Measurements from ENCODE around the gene FLAD1.

DNA sequence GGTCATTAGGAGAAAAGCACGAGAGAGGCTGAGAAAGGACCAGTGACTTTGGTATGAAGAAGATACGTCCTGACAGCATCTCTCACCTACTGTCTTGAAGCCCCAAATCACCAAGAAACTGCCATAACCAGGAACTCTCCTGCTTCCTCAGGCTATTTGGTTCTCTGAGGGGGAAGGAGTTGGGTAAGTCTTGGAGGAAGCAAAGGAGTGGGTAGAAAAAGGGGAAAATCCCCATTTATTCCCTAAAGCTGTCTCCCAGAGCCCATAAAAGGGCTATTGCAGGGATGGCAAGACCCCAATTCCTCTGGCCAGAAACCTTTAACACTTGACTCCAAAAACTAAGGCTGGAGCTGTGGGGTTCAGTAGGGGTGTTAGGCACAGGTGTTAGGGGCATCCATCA is 25.1 kb upstream of the FLAD1 start:
- TF ChIP-seq, protein P1, sequence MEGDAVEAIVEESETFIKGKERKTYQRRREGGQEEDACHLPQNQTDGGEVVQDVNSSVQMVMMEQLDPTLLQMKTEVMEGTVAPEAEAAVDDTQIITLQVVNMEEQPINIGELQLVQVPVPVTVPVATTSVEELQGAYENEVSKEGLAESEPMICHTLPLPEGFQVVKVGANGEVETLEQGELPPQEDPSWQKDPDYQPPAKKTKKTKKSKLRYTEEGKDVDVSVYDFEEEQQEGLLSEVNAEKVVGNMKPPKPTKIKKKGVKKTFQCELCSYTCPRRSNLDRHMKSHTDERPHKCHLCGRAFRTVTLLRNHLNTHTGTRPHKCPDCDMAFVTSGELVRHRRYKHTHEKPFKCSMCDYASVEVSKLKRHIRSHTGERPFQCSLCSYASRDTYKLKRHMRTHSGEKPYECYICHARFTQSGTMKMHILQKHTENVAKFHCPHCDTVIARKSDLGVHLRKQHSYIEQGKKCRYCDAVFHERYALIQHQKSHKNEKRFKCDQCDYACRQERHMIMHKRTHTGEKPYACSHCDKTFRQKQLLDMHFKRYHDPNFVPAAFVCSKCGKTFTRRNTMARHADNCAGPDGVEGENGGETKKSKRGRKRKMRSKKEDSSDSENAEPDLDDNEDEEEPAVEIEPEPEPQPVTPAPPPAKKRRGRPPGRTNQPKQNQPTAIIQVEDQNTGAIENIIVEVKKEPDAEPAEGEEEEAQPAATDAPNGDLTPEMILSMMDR (IDR thresholded peaks at IDR 0.05): no peak
- TF ChIP-seq POLR2A (IDR thresholded peaks at IDR 0.05): no peak
